ENCODE data around the gene TMED6. TPM values are rescaled to one million over a fixed set of nuclear protein-coding genes. Genes with fewer than 3 reads are reported as not detected.

Gene TMED6
- total and polyA plus RNA-seq, 2 of the 8 experiments (the other 6 are each of a cell fraction or from before 2014, with no cell fraction given), result not detected

DNA sequence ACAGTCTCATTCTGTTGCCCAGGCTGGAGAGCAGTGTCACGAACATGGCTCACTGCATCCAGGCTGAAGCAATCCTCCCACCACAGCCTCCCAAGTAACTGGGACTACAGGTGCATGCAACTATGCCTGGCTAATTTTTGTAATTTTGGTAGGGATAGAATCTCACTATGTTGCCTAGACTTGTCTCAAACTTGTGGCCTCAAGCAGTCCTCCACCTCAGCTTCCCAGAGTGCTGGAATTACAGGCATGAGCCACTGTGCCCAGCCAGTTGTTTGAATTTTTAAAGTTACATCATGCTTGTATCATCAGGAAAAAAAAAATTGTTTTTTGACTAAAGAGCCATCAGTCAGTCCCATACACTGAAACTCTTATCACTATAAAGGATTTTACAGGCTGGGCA, 57.5 kb downstream of the TMED6 start:
- no peak overlapping the region for H4K5ac ChIP-seq (ENCODE audit: insufficient read length, low read depth, low read length)
- no peaks in the 10 kb centered on the region for H3K9me3 ChIP-seq (ENCODE audit: insufficient read depth in 2 of 2, low read depth in 1 of 2, low read length in 1 of 2)
- no peak overlapping the region for H3K9ac ChIP-seq (replicated peaks in 1 of 4; ENCODE audit: extremely low read depth in 1 of 4, low read depth in 3 of 4, low read length in 3 of 4)
- no peak overlapping the region for H2BK120ac ChIP-seq (replicated peaks; ENCODE audit: low read depth, low read length)
- no peaks in the 10 kb centered on the region for H4K20me1 ChIP-seq (replicated peaks in 1 of 2; ENCODE audit: control insufficient read depth in 1 of 2, insufficient read depth in 2 of 2, low read length in 2 of 2)
- no peak overlapping the region for H2AFZ ChIP-seq (ENCODE audit: low read length)
- ChIA-PET POLR2A (ENCODE audit: partially characterized antibody) (no interaction called here), CTCF (ENCODE audit: partially characterized antibody) (no interaction called here)
- H3K27ac ChIP-seq (ENCODE audit: low read depth, low read length), result no peak overlapping the region
- no peak overlapping the region for H3K23ac ChIP-seq (ENCODE audit: insufficient read length)
- no peak overlapping the region for H3K4me3 ChIP-seq (ENCODE audit: extremely low read depth in 1 of 4, insufficient read depth in 2 of 4, low read depth in 3 of 4, low read length in 4 of 4)
- H2AK5ac ChIP-seq (ENCODE audit: low read depth, low read length), result no peak overlapping the region
- H3K14ac ChIP-seq (ENCODE audit: insufficient read length), result no peak overlapping the region
- no peak overlapping the region for H3K4me2 ChIP-seq (ENCODE audit: insufficient read depth in 1 of 2, low read depth in 2 of 2, low read length in 2 of 2)
- no peaks in the 10 kb centered on the region for H3K79me1 ChIP-seq (ENCODE audit: low read depth, low read length)
- no peaks in the 10 kb centered on the region for H3K27me3 ChIP-seq (replicated peaks in 1 of 4; ENCODE audit: control insufficient read depth in 3 of 4, extremely low read depth in 1 of 4, insufficient read depth in 3 of 4, low read length in 3 of 4)
- no peak overlapping the region for H4K91ac ChIP-seq (replicated peaks; ENCODE audit: insufficient read length, low read length)
- H3K23me2 ChIP-seq (ENCODE audit: low read depth, low read length), result no peaks in the 10 kb centered on the region
- H4K8ac ChIP-seq (ENCODE audit: extremely low read depth, insufficient read depth, low read length), result no peak overlapping the region; the same call in 1 of the 2 replicates
- no peak overlapping the region for H3K18ac ChIP-seq (ENCODE audit: extremely low read depth, low read length)
- 95% methylated on average over 1 of the region's 1 CpG; no CpG with 5 or more reads in 1 of the 2 experiments for WGBS, 2 experiments (ENCODE audit: extremely low coverage in 1 of 2, insufficient coverage in 1 of 2, insufficient read length in 1 of 2, insufficient replicate concordance in 2 of 2, low coverage in 1 of 2, low lambda C conversion rate in 2 of 2, missing lambda C conversion rate in 1 of 2)
- no peak overlapping the region for H2BK12ac ChIP-seq (ENCODE audit: low read depth, low read length)
- H3K4me1 ChIP-seq (replicated peaks in 1 of 4; ENCODE audit: control insufficient read depth in 3 of 4, insufficient read depth in 4 of 4, low read length in 3 of 4), result no peaks in the 10 kb centered on the region
- no peak overlapping the region for H2BK20ac ChIP-seq (ENCODE audit: low read length)
- TF ChIP-seq KDM5A (IDR thresholded peaks at IDR 0.05; ENCODE audit: low read length) (no peak), RBBP5 (IDR thresholded peaks at IDR 0.05; ENCODE audit: borderline replicate concordance, low read depth, low read length) (no peak), PHF8 (conservative IDR thresholded peaks at IDR 0.05; ENCODE audit: low read depth, low read length) (no peak), JUN (IDR thresholded peaks at IDR 0.05; ENCODE audit: low read depth, low read length) (no peak), JUND (IDR thresholded peaks at IDR 0.05; ENCODE audit: low read length) (no peak), CEBPB (IDR thresholded peaks at IDR 0.05; ENCODE audit: low read depth, low read length) (no peak), TBP (IDR thresholded peaks at IDR 0.05; ENCODE audit: low read depth, low read length) (no peak), POU5F1 (IDR thresholded peaks at IDR 0.05; ENCODE audit: low read depth, low read length) (no peak), TEAD4 (IDR thresholded peaks at IDR 0.05; ENCODE audit: low read depth, low read length) (no peak), CTBP2 (IDR thresholded peaks at IDR 0.05; ENCODE audit: borderline replicate concordance, insufficient read depth, insufficient read length, low read length) (no peak), SP1 (IDR thresholded peaks at IDR 0.05; ENCODE audit: low read depth, low read length) (no peak)
- TF ChIP-seq, protein P1, sequence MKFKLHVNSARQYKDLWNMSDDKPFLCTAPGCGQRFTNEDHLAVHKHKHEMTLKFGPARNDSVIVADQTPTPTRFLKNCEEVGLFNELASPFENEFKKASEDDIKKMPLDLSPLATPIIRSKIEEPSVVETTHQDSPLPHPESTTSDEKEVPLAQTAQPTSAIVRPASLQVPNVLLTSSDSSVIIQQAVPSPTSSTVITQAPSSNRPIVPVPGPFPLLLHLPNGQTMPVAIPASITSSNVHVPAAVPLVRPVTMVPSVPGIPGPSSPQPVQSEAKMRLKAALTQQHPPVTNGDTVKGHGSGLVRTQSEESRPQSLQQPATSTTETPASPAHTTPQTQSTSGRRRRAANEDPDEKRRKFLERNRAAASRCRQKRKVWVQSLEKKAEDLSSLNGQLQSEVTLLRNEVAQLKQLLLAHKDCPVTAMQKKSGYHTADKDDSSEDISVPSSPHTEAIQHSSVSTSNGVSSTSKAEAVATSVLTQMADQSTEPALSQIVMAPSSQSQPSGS (IDR thresholded peaks at IDR 0.05; ENCODE audit: low read length), result no peak
- H3K36me3 ChIP-seq (ENCODE audit: control insufficient read depth in 2 of 4, insufficient read depth in 4 of 4, low read length in 3 of 4), result no peaks in the 10 kb centered on the region
- DNase-seq (ENCODE audit: low read depth in 1 of 2, low spot score in 2 of 2) (no peak), FAIRE-seq (no peak)
- H3K56ac ChIP-seq (replicated peaks; ENCODE audit: insufficient read length, low read depth, low read length), result no peak overlapping the region
- no peaks in the 10 kb centered on the region for H3K79me2 ChIP-seq (ENCODE audit: control insufficient read depth in 1 of 2, insufficient read depth in 2 of 2, low read length in 2 of 2)
- no peak overlapping the region for H3K4ac ChIP-seq (replicated peaks; ENCODE audit: insufficient read length, low read depth, low read length)
- H2BK15ac ChIP-seq (ENCODE audit: low read length), result no peak overlapping the region
- no peak overlapping the region for H2BK5ac ChIP-seq (ENCODE audit: low read depth, low read length)
